Activated CD4-positive, alpha-beta T cell treated with anti-CD3 and anti-CD28 coated beads for 48 hours (primary cell): Measurements from ENCODE around the gene PSMD12.
"Not testable (repeated sequence)": the region's sequence is repeated elsewhere in the genome, so short reads cannot be mapped to it uniquely, and the experiment has no call there.

Source experiments
- DNase-seq: peaks from one replicate; pipeline ENCODE4 v3.0.0-alpha.2; 2020

Gene PSMD12

GRCh38 chr17:67353161-67353560, 13.2 kb downstream of the PSMD12 start:
- no peak for DNase-seq

GRCh38 chr17:67349420-67349819, 17.0 kb downstream of the PSMD12 start:
- no peak for DNase-seq

GRCh38 chr17:67347826-67348225, 18.6 kb downstream of the PSMD12 start:
- no peak for DNase-seq

GRCh38 chr17:67343237-67343636, 23.1 kb downstream of the PSMD12 start:
- no peak for DNase-seq

- DNase-seq: not testable (repeated sequence)
These were observed 28.0 kb downstream of the PSMD12 start for GRCh38 chr17:67338353-67338752.

- no peak for DNase-seq
These were observed 29.5 kb downstream of the PSMD12 start for GRCh38 chr17:67336859-67337258.

- no peak for DNase-seq
These were observed 31.0 kb downstream of the PSMD12 start for GRCh38 chr17:67335245-67335835.

- not testable (repeated sequence) for DNase-seq
These were observed 34.2 kb downstream of the PSMD12 start for GRCh38 chr17:67332162-67332508.

- DNase-seq: not testable (repeated sequence)
These were observed 34.8 kb downstream of the PSMD12 start for GRCh38 chr17:67331381-67332161.

GRCh38 chr17:67328026-67328425, 38.4 kb downstream of the PSMD12 start:
- DNase-seq: no peak

- not testable (repeated sequence) for DNase-seq
These were observed 39.2 kb downstream of the PSMD12 start for GRCh38 chr17:67326959-67327745.

GRCh38 chr17:67326440-67326839, 39.9 kb downstream of the PSMD12 start:
- DNase-seq: no peak

GRCh38 chr17:67324330-67324729, 42.0 kb downstream of the PSMD12 start:
- no peak for DNase-seq

- DNase-seq: no peak
These were observed 42.9 kb downstream of the PSMD12 start for GRCh38 chr17:67323445-67323844.

GRCh38 chr17:67322042-67322787, 44.2 kb downstream of the PSMD12 start:
- no peak for DNase-seq

- DNase-seq: not testable (repeated sequence)
These were observed 44.9 kb downstream of the PSMD12 start for GRCh38 chr17:67321486-67321885.

GRCh38 chr17:67316781-67317180, 49.6 kb downstream of the PSMD12 start:
- DNase-seq: no peak

GRCh38 chr17:67315865-67316264, 50.5 kb downstream of the PSMD12 start:
- DNase-seq: no peak

GRCh38 chr17:67312265-67312664, 54.1 kb downstream of the PSMD12 start:
- DNase-seq: no peak

- no peak for DNase-seq
These were observed 54.8 kb downstream of the PSMD12 start for GRCh38 chr17:67311575-67311974.

- no peak for DNase-seq
These were observed 56.0 kb downstream of the PSMD12 start for GRCh38 chr17:67310406-67310805.

GRCh38 chr17:67305446-67306235, 60.7 kb downstream of the PSMD12 start:
- not testable (repeated sequence) for DNase-seq
